Left ventricle myocardium inferior (tissue), 1 donor: ENCODE measurements around the gene STXBP6. TPM values are rescaled to one million over a fixed set of nuclear protein-coding genes. Genes with fewer than 3 reads are reported as not detected.

ENCODE experiments used
- DNase-seq: peaks from one replicate; pipeline ENCODE4 v3.0.0-alpha.2; 2020
- H3K27ac ChIP-seq: fragments of 200-600 bp; replicated peaks from 2 replicates; pipeline ENCODE4 v1.8.0; 2021
- H3K27me3 ChIP-seq: fragments of 200-600 bp; 2 replicates; pipeline ENCODE4 v1.8.0; 2021; ENCODE audit warnings: low read depth
- H3K36me3 ChIP-seq: fragments of 200-600 bp; 2 replicates; pipeline ENCODE4 v1.8.0; 2021
- H3K4me1 ChIP-seq: fragments of 200-600 bp; 2 replicates; pipeline ENCODE4 v1.8.0; 2021
- H3K4me3 ChIP-seq: fragments of 200-600 bp; 2 replicates; pipeline ENCODE4 v1.8.0; 2021; ENCODE audit warnings: mild to moderate bottlenecking, moderate library complexity
- H3K9me3 ChIP-seq: fragments of 200-600 bp; replicated peaks from 2 replicates; pipeline ENCODE4 v1.8.0; 2021
- CTCF ChIP-seq: fragments of 200-600 bp; IDR thresholded peaks from 2 replicates; pipeline ENCODE4 v1.8.0; 2021; ENCODE audit warnings: antibody characterized with exemption, mild to moderate bottlenecking, borderline replicate concordance
- intact Hi-C: fragments of 100-400 bp; cut with micrococcal nuclease; formaldehyde crosslinking; loops from one replicate; pipeline ENCODE4 v1.11.0; 2022
- total RNA-seq: library from RNA; stranded (reverse); fragmentation: NEBNext Ultra II Directional; extraction: Animal tissue kit (Norgen Biotek cat#: 25700); gene quantifications from one replicate; pipeline ENCODE4 v1.2.1, GENCODE V29; 2021
- donor health status: DM: no; HTN: yes; CAD: no; lungs with severe emphysema.

Gene STXBP6
- total RNA-seq, 1 donor from 2014 or later = 21.7 TPM

GRCh38 chr14:24847568-24848095 is 202.3 kb downstream of the STXBP6 start:
- intact Hi-C loops = no loop called here
- TF ChIP-seq CTCF = no peak
- peaks cover 43% of the 10 kb centered on the region for H3K4me1 ChIP-seq
- no peaks in the 10 kb centered on the region for H3K27me3 ChIP-seq
- no peak overlapping the region for H3K4me3 ChIP-seq
- H3K9me3 ChIP-seq = no peaks in the 10 kb centered on the region
- no peak overlapping the region for H3K27ac ChIP-seq
- no peak for DNase-seq
- peaks cover 18% of the 10 kb centered on the region for H3K36me3 ChIP-seq

GRCh38 chr14:24846261-24846660 is 203.7 kb downstream of the STXBP6 start:
- H3K36me3 ChIP-seq = peaks cover 5% of the 10 kb centered on the region
- H3K27me3 ChIP-seq = no peaks in the 10 kb centered on the region
- no peaks in the 10 kb centered on the region for H3K9me3 ChIP-seq
- no peak for DNase-seq
- no peak overlapping the region for H3K27ac ChIP-seq
- TF ChIP-seq CTCF = no peak
- peaks cover 52% of the 10 kb centered on the region for H3K4me1 ChIP-seq
- no peak overlapping the region for H3K4me3 ChIP-seq
- intact Hi-C loops = no loop called here

DNA sequence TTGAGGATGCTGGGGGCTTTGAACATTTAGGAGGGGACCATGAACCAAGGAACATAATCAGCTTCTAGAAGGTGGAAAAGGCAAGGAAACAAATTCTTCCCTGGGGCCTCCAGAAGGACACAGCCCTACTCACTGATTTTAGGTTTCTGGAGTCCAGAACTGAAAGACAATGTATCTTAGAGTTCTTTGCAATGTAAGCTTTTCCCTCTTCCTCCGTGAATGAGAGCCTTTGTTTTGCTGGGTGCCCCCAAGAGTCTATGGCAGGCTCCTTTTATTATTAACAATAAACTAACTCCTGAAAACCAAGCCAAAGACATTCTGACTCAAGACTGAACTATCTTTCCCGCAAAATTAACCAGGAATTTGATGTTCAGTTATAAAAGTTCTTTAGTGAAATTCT is 204.1 kb downstream of the STXBP6 start:
- H3K9me3 ChIP-seq = no peaks in the 10 kb centered on the region
- peaks cover 54% of the 10 kb centered on the region for H3K4me1 ChIP-seq
- no peak overlapping the region for H3K4me3 ChIP-seq
- TF ChIP-seq CTCF = no peak
- intact Hi-C loops = no loop called here
- no peak for DNase-seq
- no peaks in the 10 kb centered on the region for H3K27me3 ChIP-seq
- peaks cover 4% of the 10 kb centered on the region for H3K36me3 ChIP-seq
- no peak overlapping the region for H3K27ac ChIP-seq

GRCh38 chr14:24844011-24844410 is 205.9 kb downstream of the STXBP6 start:
- intact Hi-C loops = no loop called here
- no peaks in the 10 kb centered on the region for H3K9me3 ChIP-seq
- no peaks in the 10 kb centered on the region for H3K27me3 ChIP-seq
- no peaks in the 10 kb centered on the region for H3K36me3 ChIP-seq
- no peak for TF ChIP-seq CTCF
- no peak for DNase-seq
- H3K4me1 ChIP-seq = peaks cover 60% of the 10 kb centered on the region
- no peak overlapping the region for H3K27ac ChIP-seq
- no peak overlapping the region for H3K4me3 ChIP-seq

DNA sequence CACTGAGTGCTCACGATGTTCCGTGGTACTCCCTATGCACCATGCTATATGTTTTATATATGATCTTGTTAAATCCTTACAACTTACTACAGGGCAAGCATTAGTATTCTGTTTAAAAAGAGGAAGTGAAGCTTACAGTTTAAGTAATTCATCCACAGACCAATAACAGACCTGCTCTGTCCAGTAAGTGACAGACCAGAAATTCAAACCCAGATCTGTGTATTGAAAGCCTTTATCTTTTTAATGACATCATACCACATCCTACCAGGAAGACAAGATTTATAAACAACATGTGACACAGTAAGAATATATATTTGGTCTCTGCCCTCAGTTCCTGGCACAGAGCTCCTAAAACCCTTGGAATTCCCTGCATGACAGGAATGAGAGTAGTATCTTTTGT is 206.5 kb downstream of the STXBP6 start:
- DNase-seq = no peak
- no peaks in the 10 kb centered on the region for H3K36me3 ChIP-seq
- no peak for TF ChIP-seq CTCF
- H3K4me3 ChIP-seq = no peak overlapping the region
- intact Hi-C loops = no loop called here
- H3K9me3 ChIP-seq = no peaks in the 10 kb centered on the region
- H3K27ac ChIP-seq = no peak overlapping the region
- H3K27me3 ChIP-seq = no peaks in the 10 kb centered on the region
- peaks cover 60% of the 10 kb centered on the region for H3K4me1 ChIP-seq
